GM18502 (cell line): ENCODE results near the gene SEPSECS.
"Not testable (repeated sequence)": the region's sequence is repeated elsewhere in the genome, so short reads cannot be mapped to it uniquely, and the experiment has no call there.

ENCODE experiments used
- ATAC-seq: cut with Tn5 transposase; IDR thresholded peaks from one replicate; pipeline ENCODE4 v1.9.1; 2021; ENCODE audit warnings: mild to moderate bottlenecking; ENCODE audit not compliant: unreplicated experiment, poor library complexity

SEPSECS gene

GRCh38 chr4:25089051-25089763 is 71.0 kb downstream of the SEPSECS start:
- ATAC-seq = no peak

GRCh38 chr4:25088093-25088952 is 71.9 kb downstream of the SEPSECS start:
- peak; percentile 51 for ATAC-seq

GRCh38 chr4:25085671-25086070 is 74.6 kb downstream of the SEPSECS start:
- ATAC-seq = no peak

GRCh38 chr4:25083441-25083840 is 76.8 kb downstream of the SEPSECS start:
- ATAC-seq = not testable (repeated sequence)

GRCh38 chr4:25081866-25082471 is 78.3 kb downstream of the SEPSECS start:
- ATAC-seq = no peak

- no peak for ATAC-seq
These were observed 79.7 kb downstream of the SEPSECS start for GRCh38 chr4:25080571-25080970.

GRCh38 chr4:25078523-25078922 is 81.7 kb downstream of the SEPSECS start:
- ATAC-seq = no peak

GRCh38 chr4:25076625-25077398 is 83.4 kb downstream of the SEPSECS start:
- no peak for ATAC-seq

- ATAC-seq = no peak
These were observed 84.4 kb downstream of the SEPSECS start for GRCh38 chr4:25075851-25076250.

GRCh38 chr4:25075129-25075528 is 85.1 kb downstream of the SEPSECS start:
- no peak for ATAC-seq

GRCh38 chr4:25070545-25070944 is 89.7 kb downstream of the SEPSECS start:
- no peak for ATAC-seq
